Fibroblast of skin of abdomen (primary cell): ENCODE results near the gene MAST1.
"Not testable (repeated sequence)": the region's sequence is repeated elsewhere in the genome, so short reads cannot be mapped to it uniquely, and the experiment has no call there.

Experiments
- DNase-seq: peaks from one replicate; pipeline ENCODE4 v3.0.0-alpha.2; 2013

Gene MAST1

GRCh38 chr19:12896460-12896859, 58.1 kb downstream of the MAST1 start:
- no peak for DNase-seq

- no peak for DNase-seq
Observed at GRCh38 chr19:12899891-12900518, 61.7 kb downstream of the MAST1 start.

GRCh38 chr19:12907166-12907565, 68.9 kb downstream of the MAST1 start:
- no peak for DNase-seq

- DNase-seq, result no peak
Observed at GRCh38 chr19:12912571-12912970, 74.3 kb downstream of the MAST1 start.

- DNase-seq, result peak; percentile 73
Observed at GRCh38 chr19:12913011-12913561, 74.8 kb downstream of the MAST1 start.

GRCh38 chr19:12913851-12914690, 75.8 kb downstream of the MAST1 start:
- DNase-seq, result peak; percentile 25

GRCh38 chr19:12915860-12916259, 77.5 kb downstream of the MAST1 start:
- not testable (repeated sequence) for DNase-seq

- no peak for DNase-seq
Observed at GRCh38 chr19:12918253-12918652, 79.9 kb downstream of the MAST1 start.

GRCh38 chr19:12921047-12921446, 82.7 kb downstream of the MAST1 start:
- DNase-seq, result no peak

- DNase-seq, result no peak
Observed at GRCh38 chr19:12922959-12923358, 84.6 kb downstream of the MAST1 start.
